A549 (cell line): ENCODE measurements around the gene HDDC2. TPM values are rescaled to one million over a fixed set of nuclear protein-coding genes. Genes with fewer than 3 reads are reported as not detected.
"Not testable (repeated sequence)": the region's sequence is repeated elsewhere in the genome, so short reads cannot be mapped to it uniquely, and the experiment has no call there.

Source experiments
- ATAC-seq, 2 experiments: fragments of 200-7000 bp in 1 of 2; fragments of >200 bp in 1 of 2; cut with Nextera tagmentation in 1 of 2; cut with Tn5 transposase in 1 of 2; 3 replicates each; pipeline versions ENCODE4 v1.8.0 to v1.9.1; 2018 to 2020; ENCODE audit warnings: mild to moderate bottlenecking in 1 of 2, moderate library complexity in 1 of 2
- CTCF ChIA-PET: fragments of 300-600 bp; sonication (Branson Sonifier 250); formaldehyde crosslinking; extraction: SDS; loops from one replicate; lab custom pipeline; 2021; ENCODE audit warnings: antibody characterized with exemption, inconsistent platforms; lab: Yijun Ruan, JAX
- POLR2A ChIA-PET: fragments of 350-600 bp; formaldehyde crosslinking; extraction: SDS; loops from one replicate; lab custom pipeline; 2021; ENCODE audit warnings: antibody characterized with exemption, inconsistent platforms; lab: Yijun Ruan, JAX
- DNase-seq, 2 experiments: peaks; one replicate each; pipeline versions ENCODE4 v3.0.0 to v3.0.0-alpha.2; 2011 to 2016; ENCODE audit warnings: low read depth in 1 of 2, low spot score in 1 of 2
- FAIRE-seq: peaks from 2 replicates; lab custom pipeline; 2011; peaks lifted over from hg19 to GRCh38; lab: Jason Lieb, UNC
- H3K27ac ChIP-seq, 2 experiments: fragments of >200 bp; sonication (Bioruptor Twin); formaldehyde crosslinking; 3 replicates each; pipeline ENCODE4 v1.5.1; 2016 to 2017
- H3K4me1 ChIP-seq: fragments of >200 bp; sonication (Bioruptor Twin); formaldehyde crosslinking; 3 replicates; pipeline ENCODE4 v1.6.1; 2016
- H3K4me2 ChIP-seq: fragments of >200 bp; sonication (Bioruptor Twin); formaldehyde crosslinking; 3 replicates; pipeline ENCODE4 v1.6.1; 2016
- H3K4me3 ChIP-seq: fragments of >200 bp; sonication (Bioruptor Twin); formaldehyde crosslinking; 3 replicates; pipeline ENCODE4 v1.5.1; 2016
- H3K9me3 ChIP-seq: fragments of >200 bp; sonication (Bioruptor Twin); formaldehyde crosslinking; 3 replicates; pipeline ENCODE4 v1.6.1; 2016
- BHLHE40 ChIP-seq: IDR thresholded peaks from 2 replicates; pipeline ENCODE4 v1.6.1; 2012; ENCODE audit warnings: low read depth, low read length, inconsistent platforms
- CEBPB ChIP-seq, 2 experiments: fragments of >200 bp in 1 of 2; sonication (Bioruptor Twin) in 1 of 2; formaldehyde crosslinking in 1 of 2; IDR thresholded peaks; 2 replicates each; pipeline ENCODE4 v1.6.1; 2012 to 2016
- CHD4 ChIP-seq: fragments of 200-600 bp; sonication (generic); IDR thresholded peaks from 2 replicates; pipeline ENCODE4 v1.6.1; 2016; ENCODE audit warnings: antibody characterized with exemption, mild to moderate bottlenecking, borderline replicate concordance
- EHMT2 ChIP-seq: fragments of 200-600 bp; sonication (generic); IDR thresholded peaks from 2 replicates; pipeline ENCODE4 v1.6.1; 2016; ENCODE audit warnings: antibody characterized with exemption, low read depth, mild to moderate bottlenecking, moderate library complexity
- ESRRA ChIP-seq: fragments of 150-350 bp; IDR thresholded peaks from 2 replicates; pipeline ENCODE4 v1.6.1; 2014; ENCODE audit warnings: mild to moderate bottlenecking, low read length, borderline replicate concordance
- FOSB ChIP-seq: fragments of 250-450 bp; sonication (Bioruptor Pico); IDR thresholded peaks from 2 replicates; pipeline ENCODE4 v1.5.0; 2020; ENCODE audit warnings: mild to moderate bottlenecking, moderate library complexity
- GATA3 ChIP-seq: IDR thresholded peaks from 2 replicates; pipeline ENCODE4 v1.6.1; 2012; ENCODE audit warnings: borderline replicate concordance
- HDAC2 ChIP-seq: fragments of 200-600 bp; sonication (generic); IDR thresholded peaks from 2 replicates; pipeline ENCODE4 v1.6.1; 2016
- HEYL ChIP-seq: fragments of 250-450 bp; sonication (Bioruptor Pico); IDR thresholded peaks from 2 replicates; pipeline ENCODE4 v1.8.0; 2021; ENCODE audit warnings: mild to moderate bottlenecking, moderate library complexity
- JUN ChIP-seq, 2 experiments: fragments of >200 bp; sonication (Bioruptor Twin); formaldehyde crosslinking; IDR thresholded peaks; 2 replicates in 1 of 2; 3 replicates in 1 of 2; pipeline ENCODE4 v1.6.1; 2016 to 2017
- JUNB ChIP-seq: fragments of >200 bp; sonication (Bioruptor Twin); formaldehyde crosslinking; IDR thresholded peaks from 2 replicates; pipeline ENCODE4 v1.6.1; 2016
- MAZ ChIP-seq: fragments of 150-350 bp; IDR thresholded peaks from 2 replicates; pipeline ENCODE4 v1.6.1; 2014; ENCODE audit warnings: antibody characterized with exemption, low read depth, low read length, borderline replicate concordance
- MYC ChIP-seq: IDR thresholded peaks from 2 replicates; pipeline ENCODE4 v1.6.1; 2012; ENCODE audit warnings: mild to moderate bottlenecking, inconsistent platforms, low read length, improper control_type of control experiment, borderline replicate concordance
- NPAS2 ChIP-seq: fragments of 250-450 bp; sonication (Bioruptor Pico); IDR thresholded peaks from 2 replicates; pipeline ENCODE4 v1.8.0; 2022; ENCODE audit warnings: mild to moderate bottlenecking, moderate library complexity, borderline replicate concordance
- POLR2AphosphoS2 ChIP-seq: conservative IDR thresholded peaks from 2 replicates; pipeline ENCODE4 v1.6.1; 2012; ENCODE audit warnings: low read length, improper control_type of control experiment, inconsistent platforms
- RAD21 ChIP-seq, 2 experiments: fragments of >200 bp in 1 of 2; sonication (Bioruptor Twin) in 1 of 2; formaldehyde crosslinking in 1 of 2; IDR thresholded peaks in 1 of 2; conservative IDR thresholded peaks in 1 of 2; 2 replicates in 1 of 2; 3 replicates in 1 of 2; pipeline ENCODE4 v1.6.1; 2012 to 2018; ENCODE audit warnings: inconsistent platforms in 1 of 2
- RFX5 ChIP-seq: fragments of 450-650 bp; IDR thresholded peaks from 2 replicates; pipeline ENCODE4 v1.7.1; 2014; ENCODE audit warnings: antibody characterized with exemption, mild to moderate bottlenecking, moderate library complexity
- SREBF2 ChIP-seq: fragments of 450-650 bp; IDR thresholded peaks from 2 replicates; pipeline ENCODE4 v1.6.1; 2014; ENCODE audit warnings: mild to moderate bottlenecking, moderate library complexity
- TP53 ChIP-seq: fragments of 250-450 bp; sonication (Bioruptor Pico); IDR thresholded peaks from 2 replicates; pipeline ENCODE4 v1.5.0; 2021; ENCODE audit warnings: mild to moderate bottlenecking, moderate library complexity
- ZSCAN20 ChIP-seq: fragments of 250-450 bp; sonication (Bioruptor Pico); IDR thresholded peaks from 2 replicates; pipeline ENCODE4 v1.8.0; 2022; ENCODE audit warnings: mild to moderate bottlenecking, moderate library complexity
- WGBS: methylation state at CpG from one replicate; pipeline ENCODE4 v1.1.6; 2017; ENCODE audit errors: missing lambda C conversion rate; 5-methylcytosine and 5-hydroxymethylcytosine counted together
- polyA plus RNA-seq, 4 experiments: library from polyadenylated mRNA; depleted of rRNA in 3 of 4; stranded (reverse); fragments of >200 nt; fragmentation: RNase III in 1 of 4; extraction: RNeasy Plus Mini Kit Qiagen cat#74134 plus additional on column Dnase treatment in 1 of 4; gene quantifications; 2 replicates in 3 of 4; 3 replicates in 1 of 4; pipeline ENCODE4 v1.2.3, GENCODE V29; 2011 to 2017
- TF ChIP-seq, protein P1 (sequence below): IDR thresholded peaks from 2 replicates; pipeline ENCODE4 v1.6.1; 2012
- TF ChIP-seq, protein P2 (sequence below): fragments of >200 bp; sonication (Bioruptor Twin); formaldehyde crosslinking; IDR thresholded peaks from 3 replicates; pipeline ENCODE4 v1.5.1; 2016
- TF ChIP-seq, protein P3 (sequence below): fragments of >200 bp; sonication (Bioruptor Twin); formaldehyde crosslinking; IDR thresholded peaks from 2 replicates; pipeline ENCODE4 v1.6.1; 2016
- TF ChIP-seq, protein P4 (sequence below): fragments of 150-350 bp; IDR thresholded peaks from 2 replicates; pipeline ENCODE4 v1.6.1; 2014; ENCODE audit warnings: low read depth, mild to moderate bottlenecking, low read length
- TF ChIP-seq, protein P5 (sequence below): fragments of 250-450 bp; sonication (Bioruptor Pico); IDR thresholded peaks from 2 replicates; pipeline ENCODE4 v1.5.0; 2020; ENCODE audit warnings: low read depth, mild to moderate bottlenecking, moderate library complexity

Gene HDDC2
- polyA plus RNA-seq, 2 of the 4 experiments (the other 2 are of a cell fraction) = 107 to 216 TPM

DNA sequence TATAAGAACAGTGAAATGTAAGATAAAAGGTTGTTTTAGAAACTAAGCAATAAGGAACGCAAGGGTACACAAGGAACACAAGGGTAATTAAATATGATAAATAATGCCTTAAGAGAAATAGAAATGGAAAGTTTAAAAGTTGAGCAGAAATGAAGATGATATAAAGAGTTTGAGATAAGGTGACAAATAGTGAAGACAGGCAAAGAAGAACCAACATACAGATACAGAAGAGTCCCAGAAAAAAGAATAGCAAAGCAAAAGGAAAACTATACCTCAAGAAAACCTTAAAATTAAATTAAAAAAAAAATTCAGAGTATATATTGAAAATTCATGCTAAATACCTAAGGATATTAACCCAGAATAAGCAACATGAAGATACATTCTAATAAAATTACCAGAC is 16.4 kb downstream of the HDDC2 start:
- 89% methylated on average over 1 of the region's 1 CpG for WGBS
- ATAC-seq (no peak), FAIRE-seq (no peak), DNase-seq (peak in 1 of 2 experiments; percentile 13)
- Histone ChIP-seq H3K4me1 (no peaks in the 10 kb centered on the region), H3K4me2 (no peak overlapping the region), H3K9me3 (peaks cover 15% of the 10 kb centered on the region; the same call in 1 of the 3 replicates), H3K4me3 (no peak overlapping the region), H3K27ac (no peak overlapping the region)
- CTCF ChIA-PET = no interaction called here
- TF ChIP-seq CEBPB (IDR thresholded peaks at IDR 0.05) (no peak), POLR2AphosphoS2 (no peak), MYC (no peak), FOSB (no peak), GATA3 (no peak), TP53 (CRISPR knock-in tag) (no peak), SREBF2 (no peak), EHMT2 (no peak), ZSCAN20 (CRISPR knock-in tag) (no peak), JUNB (no peak)
- TF ChIP-seq, protein P1, sequence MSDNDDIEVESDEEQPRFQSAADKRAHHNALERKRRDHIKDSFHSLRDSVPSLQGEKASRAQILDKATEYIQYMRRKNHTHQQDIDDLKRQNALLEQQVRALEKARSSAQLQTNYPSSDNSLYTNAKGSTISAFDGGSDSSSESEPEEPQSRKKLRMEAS = no peak
- TF ChIP-seq, protein P2, sequence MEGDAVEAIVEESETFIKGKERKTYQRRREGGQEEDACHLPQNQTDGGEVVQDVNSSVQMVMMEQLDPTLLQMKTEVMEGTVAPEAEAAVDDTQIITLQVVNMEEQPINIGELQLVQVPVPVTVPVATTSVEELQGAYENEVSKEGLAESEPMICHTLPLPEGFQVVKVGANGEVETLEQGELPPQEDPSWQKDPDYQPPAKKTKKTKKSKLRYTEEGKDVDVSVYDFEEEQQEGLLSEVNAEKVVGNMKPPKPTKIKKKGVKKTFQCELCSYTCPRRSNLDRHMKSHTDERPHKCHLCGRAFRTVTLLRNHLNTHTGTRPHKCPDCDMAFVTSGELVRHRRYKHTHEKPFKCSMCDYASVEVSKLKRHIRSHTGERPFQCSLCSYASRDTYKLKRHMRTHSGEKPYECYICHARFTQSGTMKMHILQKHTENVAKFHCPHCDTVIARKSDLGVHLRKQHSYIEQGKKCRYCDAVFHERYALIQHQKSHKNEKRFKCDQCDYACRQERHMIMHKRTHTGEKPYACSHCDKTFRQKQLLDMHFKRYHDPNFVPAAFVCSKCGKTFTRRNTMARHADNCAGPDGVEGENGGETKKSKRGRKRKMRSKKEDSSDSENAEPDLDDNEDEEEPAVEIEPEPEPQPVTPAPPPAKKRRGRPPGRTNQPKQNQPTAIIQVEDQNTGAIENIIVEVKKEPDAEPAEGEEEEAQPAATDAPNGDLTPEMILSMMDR = no peak
- POLR2A ChIA-PET = no interaction called here

DNA sequence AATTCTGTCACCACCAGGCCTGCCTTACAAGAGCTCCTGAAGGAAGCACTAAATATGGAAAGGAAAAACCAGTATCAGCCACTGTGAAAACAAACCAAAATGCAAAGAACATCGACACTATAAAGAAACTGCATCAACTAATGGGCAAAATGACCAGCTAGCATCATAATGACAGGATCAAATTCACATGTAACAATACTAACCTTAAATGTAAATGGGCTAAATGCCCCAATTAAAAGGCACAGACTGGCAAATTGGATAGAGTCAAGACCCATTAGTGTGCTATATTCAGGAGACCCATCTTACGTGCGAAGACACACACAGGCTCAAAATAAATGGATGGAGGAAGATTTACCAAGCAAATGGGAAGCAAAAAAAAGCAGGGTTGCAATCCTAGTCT is 19.3 kb downstream of the HDDC2 start:
- not testable (repeated sequence) for H3K4me1 ChIP-seq
- CTCF ChIA-PET = interaction anchor here (0.6 kb wide), 1 partner anchor 10 kb away, joined by 3 read pairs; no protein-coding TSS in a partner anchor

DNA sequence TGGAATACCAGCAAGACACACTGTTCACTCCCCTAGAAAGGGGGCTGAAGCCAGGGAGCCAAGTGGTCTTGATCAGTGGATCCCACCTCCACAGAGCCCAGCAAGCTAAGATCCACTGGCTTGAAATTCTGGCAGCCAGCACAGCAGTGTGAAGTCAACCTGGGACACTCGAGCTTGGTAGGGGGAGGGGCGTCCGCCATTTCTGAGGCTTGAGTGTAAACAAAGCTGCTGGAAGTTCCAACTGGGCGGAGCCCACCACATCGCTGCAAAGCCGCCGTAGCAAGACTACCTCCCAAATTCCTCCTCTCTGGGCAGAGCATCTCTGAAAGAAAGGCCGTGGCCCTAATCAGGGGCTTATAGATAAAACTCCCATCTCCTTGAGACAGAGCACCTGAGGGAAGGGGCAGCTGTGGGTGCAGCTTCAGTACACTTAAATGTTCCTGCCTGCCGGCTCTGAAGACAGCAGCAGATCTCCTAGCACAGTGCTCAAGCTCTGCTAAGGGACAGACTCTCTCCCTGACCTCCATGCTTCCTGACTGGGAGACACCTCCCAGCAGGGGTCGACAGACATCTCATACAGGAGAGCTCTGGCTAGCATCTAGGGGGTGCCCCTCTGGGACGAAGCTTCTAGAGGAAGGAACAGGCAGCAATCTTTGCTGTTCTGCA is 21.3 kb downstream of the HDDC2 start:
- POLR2A ChIA-PET, H3K4me2 ChIP-seq, H3K4me3 ChIP-seq, H3K9me3 ChIP-seq, DNase-seq, FAIRE-seq, H3K27ac ChIP-seq, H3K4me1 ChIP-seq, ATAC-seq, CTCF ChIA-PET: not testable (repeated sequence)
- 95% methylated on average over 7 of the region's 11 CpGs for WGBS

More for the DNA sequence above, 19.3 kb downstream of the HDDC2 start:
- FAIRE-seq, H3K27ac ChIP-seq, ATAC-seq, DNase-seq, H3K4me3 ChIP-seq, H3K4me2 ChIP-seq, POLR2A ChIA-PET: not testable (repeated sequence)
- WGBS = 96% methylated on average over 3 of the region's 3 CpGs
- H3K9me3 ChIP-seq = peaks cover 15% of the 10 kb centered on the region; the same call in 1 of the 3 replicates

DNA sequence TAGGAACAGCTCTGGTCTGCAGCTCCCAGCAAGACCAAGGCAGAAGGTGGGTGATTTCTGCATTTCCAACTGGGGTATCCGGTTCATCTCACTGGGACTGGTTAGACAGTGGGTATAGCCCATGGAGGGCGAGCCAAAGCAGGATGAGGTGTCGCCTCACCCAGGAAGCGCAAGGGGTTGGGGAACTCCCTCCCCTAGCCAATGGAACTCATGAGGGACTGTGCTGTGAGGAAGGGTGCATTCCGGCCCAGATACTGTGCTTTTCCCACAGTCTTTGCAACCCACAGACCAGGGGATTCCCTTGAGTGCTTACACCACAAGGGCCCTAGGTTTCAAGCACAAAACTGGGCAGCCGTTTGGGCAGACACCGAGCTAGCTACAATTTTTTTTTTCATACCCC is 21.8 kb downstream of the HDDC2 start:
- CTCF ChIA-PET = no interaction called here
- POLR2A ChIA-PET = no interaction called here
- H3K4me2 ChIP-seq = no peak overlapping the region
- ATAC-seq (no peak), DNase-seq (no peak), FAIRE-seq (no peak)
- 92% methylated on average over 5 of the region's 7 CpGs for WGBS
- H3K9me3 ChIP-seq = peaks cover 7% of the 10 kb centered on the region; the same call in 1 of the 3 replicates
- no peak overlapping the region for H3K27ac ChIP-seq
- no peak overlapping the region for H3K4me3 ChIP-seq
- no peaks in the 10 kb centered on the region for H3K4me1 ChIP-seq
- TF ChIP-seq, protein P3, sequence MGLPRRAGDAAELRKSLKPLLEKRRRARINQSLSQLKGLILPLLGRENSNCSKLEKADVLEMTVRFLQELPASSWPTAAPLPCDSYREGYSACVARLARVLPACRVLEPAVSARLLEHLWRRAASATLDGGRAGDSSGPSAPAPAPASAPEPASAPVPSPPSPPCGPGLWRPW = no peak
- TF ChIP-seq MAZ (no peak), BHLHE40 (no peak), RFX5 (no peak), ESRRA (no peak), CHD4 (no peak), GATA3 (no peak), NPAS2 (no peak), RAD21 (conservative IDR thresholded peaks at IDR 0.05 in 1 of 2, IDR thresholded peaks at IDR 0.05 in 1 of 2) (no peak), JUN (IDR thresholded peaks at IDR 0.05) (no peak), CEBPB (IDR thresholded peaks at IDR 0.05) (no peak), HEYL (CRISPR knock-in tag) (no peak), EHMT2 (no peak), HDAC2 (no peak)
- TF ChIP-seq, protein P4, sequence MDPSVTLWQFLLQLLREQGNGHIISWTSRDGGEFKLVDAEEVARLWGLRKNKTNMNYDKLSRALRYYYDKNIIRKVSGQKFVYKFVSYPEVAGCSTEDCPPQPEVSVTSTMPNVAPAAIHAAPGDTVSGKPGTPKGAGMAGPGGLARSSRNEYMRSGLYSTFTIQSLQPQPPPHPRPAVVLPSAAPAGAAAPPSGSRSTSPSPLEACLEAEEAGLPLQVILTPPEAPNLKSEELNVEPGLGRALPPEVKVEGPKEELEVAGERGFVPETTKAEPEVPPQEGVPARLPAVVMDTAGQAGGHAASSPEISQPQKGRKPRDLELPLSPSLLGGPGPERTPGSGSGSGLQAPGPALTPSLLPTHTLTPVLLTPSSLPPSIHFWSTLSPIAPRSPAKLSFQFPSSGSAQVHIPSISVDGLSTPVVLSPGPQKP = no peak
- TF ChIP-seq, protein P5, sequence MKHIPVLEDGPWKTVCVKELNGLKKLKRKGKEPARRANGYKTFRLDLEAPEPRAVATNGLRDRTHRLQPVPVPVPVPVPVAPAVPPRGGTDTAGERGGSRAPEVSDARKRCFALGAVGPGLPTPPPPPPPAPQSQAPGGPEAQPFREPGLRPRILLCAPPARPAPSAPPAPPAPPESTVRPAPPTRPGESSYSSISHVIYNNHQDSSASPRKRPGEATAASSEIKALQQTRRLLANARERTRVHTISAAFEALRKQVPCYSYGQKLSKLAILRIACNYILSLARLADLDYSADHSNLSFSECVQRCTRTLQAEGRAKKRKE (CRISPR knock-in tag) = no peak
